Keratinocyte (primary cell): ENCODE results near the gene GPR45. TPM values are rescaled to one million over a fixed set of nuclear protein-coding genes. Genes with fewer than 3 reads are reported as not detected.

ENCODE experiments used
- DNase-seq: peaks from one replicate; pipeline ENCODE4 v3.0.0-alpha.2; 2011; ENCODE audit warnings: low read depth, missing footprints, low spot score
- FAIRE-seq: peaks from 2 replicates; lab custom pipeline; 2011; peaks lifted over from hg19 to GRCh38; lab: Jason Lieb, UNC
- H2AFZ ChIP-seq: 2 replicates; pipeline ENCODE4 v1.6.0; 2012; ENCODE audit warnings: low read length, control low read depth, inconsistent platforms; ENCODE audit not compliant: control insufficient read depth
- H3K27ac ChIP-seq: 2 replicates; pipeline ENCODE4 v1.5.1; 2011; ENCODE audit warnings: low read length; ENCODE audit not compliant: control insufficient read depth, insufficient read depth
- H3K27me3 ChIP-seq: 3 replicates; pipeline ENCODE4 v1.6.0; 2011; ENCODE audit warnings: low read length; ENCODE audit not compliant: control insufficient read depth, insufficient read depth; ENCODE audit errors: extremely low read depth
- H3K36me3 ChIP-seq, 2 experiments: 2 replicates in 1 of 2; 3 replicates in 1 of 2; pipeline ENCODE4 v1.5.1; 2011; ENCODE audit warnings: low read length in 2 of 2, mild to moderate bottlenecking in 1 of 2; ENCODE audit not compliant: control insufficient read depth in 2 of 2, insufficient read depth in 2 of 2; ENCODE audit errors: extremely low read depth in 1 of 2
- H3K4me1 ChIP-seq: 3 replicates; pipeline ENCODE4 v1.5.1; 2011; ENCODE audit warnings: low read length; ENCODE audit not compliant: control insufficient read depth, insufficient read depth; ENCODE audit errors: extremely low read depth
- H3K4me2 ChIP-seq: 3 replicates; pipeline ENCODE4 v1.6.0; 2011; ENCODE audit warnings: low read depth, low read length; ENCODE audit not compliant: control insufficient read depth, insufficient read depth; ENCODE audit errors: extremely low read depth
- H3K4me3 ChIP-seq, 3 experiments: fragments of 200-600 bp in 1 of 3; sonication (generic) in 1 of 3; 2 replicates in 2 of 3; 3 replicates in 1 of 3; pipeline ENCODE4 v1.5.1; 2011 to 2016; ENCODE audit warnings: low read length in 3 of 3, mild to moderate bottlenecking in 3 of 3, control low read depth in 2 of 3, inconsistent platforms in 1 of 3, low read depth in 1 of 3, mixed read lengths in 1 of 3, mixed run types in 1 of 3, moderate library complexity in 1 of 3; ENCODE audit not compliant: control insufficient read depth in 2 of 3, insufficient read depth in 2 of 3; ENCODE audit errors: extremely low read depth in 1 of 3
- H3K79me2 ChIP-seq: 2 replicates; pipeline ENCODE4 v1.6.0; 2012; ENCODE audit warnings: low read length; ENCODE audit not compliant: control insufficient read depth, insufficient read depth
- H3K9ac ChIP-seq: 3 replicates; pipeline ENCODE4 v1.6.0; 2011; ENCODE audit warnings: low read length; ENCODE audit not compliant: control insufficient read depth, insufficient read depth; ENCODE audit errors: extremely low read depth
- H3K9me1 ChIP-seq: 3 replicates; pipeline ENCODE4 v1.6.0; 2011; ENCODE audit warnings: low read length; ENCODE audit not compliant: control insufficient read depth, insufficient read depth; ENCODE audit errors: extremely low read depth
- H3K9me3 ChIP-seq: 2 replicates; pipeline ENCODE4 v1.5.1; 2012; ENCODE audit warnings: low read depth, low read length; ENCODE audit not compliant: control insufficient read depth
- H4K20me1 ChIP-seq: 3 replicates; pipeline ENCODE4 v1.6.0; 2011; ENCODE audit warnings: low read length; ENCODE audit not compliant: control insufficient read depth, insufficient read depth; ENCODE audit errors: extremely low read depth
- CTCF ChIP-seq, 3 experiments: IDR thresholded peaks in 1 of 3; conservative IDR thresholded peaks in 1 of 3; optimal IDR thresholded peaks in 1 of 3; 2 replicates in 2 of 3; 3 replicates in 1 of 3; pipeline versions ENCODE3 to v1.5.1; 2011; ENCODE audit warnings: low read length in 3 of 3, mild to moderate bottlenecking in 3 of 3, moderate library complexity in 2 of 3, control low read depth in 1 of 3, inconsistent platforms in 1 of 3; ENCODE audit not compliant: insufficient read depth in 2 of 3; ENCODE audit errors: extremely low read depth in 1 of 3
- EZH2 ChIP-seq: IDR thresholded peaks from one replicate; pipeline ENCODE4 v1.6.1; 2012; ENCODE audit warnings: inconsistent platforms, mild to moderate bottlenecking, low read length, moderate library complexity
- dilution Hi-C: fragments of 300-500 bp; cut with MboI; formaldehyde crosslinking; loops from one replicate; pipeline ENCODE4 v1.7.0; 2020; ENCODE audit warnings: low sequenced_read_pairs; ENCODE audit not compliant: extremely low pct_ligation_motif_present
- polyA plus RNA-seq, 5 experiments: library from polyadenylated mRNA; depleted of rRNA in 3 of 5; stranded (reverse) in 3 of 5; stranded (forward) in 1 of 5; unstranded in 1 of 5; fragments of >200 nt; gene quantifications; 1 replicate in 1 of 5; 2 replicates in 3 of 5; 3 replicates in 1 of 5; pipeline versions ENCODE4 v1.2.1 to v1.2.3, GENCODE V29; 2011 to 2012; ENCODE audit warnings: missing spikeins in 2 of 5, low read depth in 1 of 5, low replicate concordance in 1 of 5

The GPR45 gene
- polyA plus RNA-seq, 1 donor (not counting 4 experiments of a cell fraction or from before 2014, with no cell fraction given): not detected

GRCh38 chr2:105231232-105231619 is 10.3 kb upstream of the GPR45 start:
- no peak overlapping the region for H3K9ac ChIP-seq
- no peaks in the 10 kb centered on the region for H4K20me1 ChIP-seq
- no peak for FAIRE-seq

GRCh38 chr2:105235388-105236059 is 6.0 kb upstream of the GPR45 start:
- H3K27me3 ChIP-seq: peaks cover 6% of the 10 kb centered on the region
- peak; percentile 68 for FAIRE-seq

More at GRCh38 chr2:105231232-105231619, 10.3 kb upstream of the GPR45 start:
- H3K27ac ChIP-seq: no peak overlapping the region
- H3K27me3 ChIP-seq: no peaks in the 10 kb centered on the region
- no peak for DNase-seq
- dilution Hi-C loops: no loop called here
- H3K36me3 ChIP-seq: no peaks in the 10 kb centered on the region
- H3K79me2 ChIP-seq: no peaks in the 10 kb centered on the region
- H3K4me3 ChIP-seq: no peak overlapping the region
- H2AFZ ChIP-seq: no peak overlapping the region
- no peaks in the 10 kb centered on the region for H3K9me1 ChIP-seq
- TF ChIP-seq EZH2 (no peak), CTCF (optimal IDR thresholded peaks at IDR 0.05 in 1 of 3, IDR thresholded peaks at IDR 0.05 in 1 of 3, conservative IDR thresholded peaks at IDR 0.05 in 1 of 3; ENCODE audit: extremely low read depth in 1 of 3, insufficient read depth in 2 of 3, low read length in 3 of 3) (no peak)
- no peak overlapping the region for H3K4me2 ChIP-seq
- H3K4me1 ChIP-seq: peaks cover 8% of the 10 kb centered on the region
- no peaks in the 10 kb centered on the region for H3K9me3 ChIP-seq

More at GRCh38 chr2:105235388-105236059, 6.0 kb upstream of the GPR45 start:
- Histone ChIP-seq H4K20me1 (no peaks in the 10 kb centered on the region), H3K9me3 (no peaks in the 10 kb centered on the region), H3K79me2 (no peaks in the 10 kb centered on the region), H3K36me3 (no peaks in the 10 kb centered on the region), H2AFZ (no peak overlapping the region), H3K9ac (no peak overlapping the region), H3K4me3 (no peak overlapping the region), H3K4me1 (peaks cover 8% of the 10 kb centered on the region), H3K9me1 (no peaks in the 10 kb centered on the region), H3K4me2 (peak overlapping the region; percentile 55), H3K27ac (no peak overlapping the region)
- peak; percentile 33 for DNase-seq
- dilution Hi-C loops: no loop called here
- TF ChIP-seq EZH2 (no peak), CTCF (optimal IDR thresholded peaks at IDR 0.05 in 1 of 3, IDR thresholded peaks at IDR 0.05 in 1 of 3, conservative IDR thresholded peaks at IDR 0.05 in 1 of 3; ENCODE audit: extremely low read depth in 1 of 3, insufficient read depth in 2 of 3, low read length in 3 of 3) (peak; percentile 61 to 81 (median 71))
